NB4 (cell line): ENCODE data around the gene SPATA6L.

Experiments
- DNase-seq: peaks from one replicate; pipeline ENCODE4 v3.0.0; 2010; ENCODE audit warnings: low read depth
- H3K4me3 ChIP-seq: one replicate; pipeline ENCODE4 v1.5.1; 2011; ENCODE audit warnings: mild to moderate bottlenecking, low read depth, low read length, moderate library complexity
- MYC ChIP-seq: IDR thresholded peaks from 2 replicates; pipeline ENCODE4 v1.6.1; 2011; ENCODE audit warnings: low read depth, low read length
- POLR2A ChIP-seq: IDR thresholded peaks from 2 replicates; pipeline ENCODE4 v1.6.1; 2011; ENCODE audit warnings: mild to moderate bottlenecking; ENCODE audit not compliant: insufficient read length; ENCODE audit errors: extremely low read depth
- TF ChIP-seq, protein P1 (sequence below): IDR thresholded peaks from 2 replicates; pipeline ENCODE4 v1.6.1; 2011; ENCODE audit warnings: low read depth, low read length
- TF ChIP-seq, protein P2 (sequence below): IDR thresholded peaks from one replicate; pipeline ENCODE4 v1.5.1; 2012; ENCODE audit warnings: low read depth, low read length

Gene SPATA6L

DNA sequence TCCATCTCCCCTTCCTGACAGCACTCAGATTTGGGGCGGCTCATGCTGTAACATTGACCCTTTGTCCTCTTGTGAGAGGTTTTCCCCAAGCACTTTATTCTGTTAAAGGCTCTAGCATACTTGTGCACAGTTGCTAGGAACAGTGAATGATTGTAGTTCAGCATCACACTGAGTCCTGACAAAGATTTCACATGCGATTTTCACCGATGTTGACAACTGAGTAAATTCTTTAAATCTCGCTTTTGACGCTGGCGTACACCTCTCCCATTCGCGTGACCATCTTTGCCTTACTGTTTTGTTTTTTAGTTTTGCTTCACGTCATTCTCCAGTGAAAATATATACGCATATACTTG is 13.9 kb upstream of the SPATA6L start:
- H3K4me3 ChIP-seq: peak overlapping the region; percentile 80
- peak; percentile 52 for TF ChIP-seq MYC
- TF ChIP-seq, protein P1, sequence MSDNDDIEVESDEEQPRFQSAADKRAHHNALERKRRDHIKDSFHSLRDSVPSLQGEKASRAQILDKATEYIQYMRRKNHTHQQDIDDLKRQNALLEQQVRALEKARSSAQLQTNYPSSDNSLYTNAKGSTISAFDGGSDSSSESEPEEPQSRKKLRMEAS: no peak; the same call in 1 of the 2 replicates
- DNase-seq: no peak

DNA sequence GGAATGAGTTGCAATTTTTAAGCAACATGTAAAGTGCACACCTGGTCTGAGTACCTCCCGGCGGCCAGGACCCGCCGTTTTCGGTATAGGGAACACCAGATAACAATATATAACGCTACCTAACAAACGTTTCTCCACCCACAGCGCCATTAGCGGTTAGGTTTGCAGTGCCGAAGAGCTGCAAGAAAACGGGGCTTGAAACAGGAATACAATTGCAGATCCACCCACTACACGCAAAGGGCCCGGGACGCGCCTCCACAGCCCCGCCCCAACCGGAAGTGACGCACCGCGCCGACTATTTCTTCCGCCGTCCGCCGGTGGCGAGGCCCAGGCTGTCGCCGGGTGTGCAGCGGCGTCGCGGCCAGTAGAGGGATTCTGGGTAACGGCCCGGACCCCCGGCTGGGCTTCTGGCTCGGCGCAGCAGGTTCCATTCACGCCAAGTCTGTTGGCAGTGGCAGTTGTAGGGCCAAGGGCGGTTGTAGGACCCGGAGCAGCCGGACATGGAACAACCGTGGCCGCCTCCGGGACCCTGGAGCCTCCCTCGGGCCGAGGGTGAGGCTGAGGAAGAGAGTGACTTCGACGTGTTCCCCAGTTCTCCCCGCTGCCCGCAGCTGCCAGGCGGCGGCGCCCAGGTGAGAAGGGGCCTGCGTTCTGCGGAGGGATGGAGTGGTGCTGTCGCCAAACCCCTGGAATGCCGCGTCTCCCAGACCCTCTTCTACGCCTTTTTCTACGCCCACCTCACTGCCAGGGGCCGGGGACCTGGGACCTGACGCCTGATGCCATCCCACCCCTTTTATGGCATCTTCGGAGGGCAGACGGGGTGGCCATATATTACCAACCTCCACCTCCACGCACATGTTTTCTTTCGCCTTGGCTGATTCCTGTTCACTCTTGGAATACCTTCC is 13.2 kb upstream of the SPATA6L start, which contains the start of gene CDC37L1:
Gene CDC37L1 (plus strand): TSS at position 302 of the 905 bp plus-strand sequence. CDS start 199 bp downstream, at position 501.
- DNase-seq: peak; percentile 100
- TF ChIP-seq POLR2A (peak; percentile 100), MYC (peak; percentile 96)
- TF ChIP-seq, protein P1: peak; percentile 92
- TF ChIP-seq, protein P2, sequence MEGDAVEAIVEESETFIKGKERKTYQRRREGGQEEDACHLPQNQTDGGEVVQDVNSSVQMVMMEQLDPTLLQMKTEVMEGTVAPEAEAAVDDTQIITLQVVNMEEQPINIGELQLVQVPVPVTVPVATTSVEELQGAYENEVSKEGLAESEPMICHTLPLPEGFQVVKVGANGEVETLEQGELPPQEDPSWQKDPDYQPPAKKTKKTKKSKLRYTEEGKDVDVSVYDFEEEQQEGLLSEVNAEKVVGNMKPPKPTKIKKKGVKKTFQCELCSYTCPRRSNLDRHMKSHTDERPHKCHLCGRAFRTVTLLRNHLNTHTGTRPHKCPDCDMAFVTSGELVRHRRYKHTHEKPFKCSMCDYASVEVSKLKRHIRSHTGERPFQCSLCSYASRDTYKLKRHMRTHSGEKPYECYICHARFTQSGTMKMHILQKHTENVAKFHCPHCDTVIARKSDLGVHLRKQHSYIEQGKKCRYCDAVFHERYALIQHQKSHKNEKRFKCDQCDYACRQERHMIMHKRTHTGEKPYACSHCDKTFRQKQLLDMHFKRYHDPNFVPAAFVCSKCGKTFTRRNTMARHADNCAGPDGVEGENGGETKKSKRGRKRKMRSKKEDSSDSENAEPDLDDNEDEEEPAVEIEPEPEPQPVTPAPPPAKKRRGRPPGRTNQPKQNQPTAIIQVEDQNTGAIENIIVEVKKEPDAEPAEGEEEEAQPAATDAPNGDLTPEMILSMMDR: peak; percentile 35
- H3K4me3 ChIP-seq: peak within 1 kb of the TSS; percentile 80

DNA sequence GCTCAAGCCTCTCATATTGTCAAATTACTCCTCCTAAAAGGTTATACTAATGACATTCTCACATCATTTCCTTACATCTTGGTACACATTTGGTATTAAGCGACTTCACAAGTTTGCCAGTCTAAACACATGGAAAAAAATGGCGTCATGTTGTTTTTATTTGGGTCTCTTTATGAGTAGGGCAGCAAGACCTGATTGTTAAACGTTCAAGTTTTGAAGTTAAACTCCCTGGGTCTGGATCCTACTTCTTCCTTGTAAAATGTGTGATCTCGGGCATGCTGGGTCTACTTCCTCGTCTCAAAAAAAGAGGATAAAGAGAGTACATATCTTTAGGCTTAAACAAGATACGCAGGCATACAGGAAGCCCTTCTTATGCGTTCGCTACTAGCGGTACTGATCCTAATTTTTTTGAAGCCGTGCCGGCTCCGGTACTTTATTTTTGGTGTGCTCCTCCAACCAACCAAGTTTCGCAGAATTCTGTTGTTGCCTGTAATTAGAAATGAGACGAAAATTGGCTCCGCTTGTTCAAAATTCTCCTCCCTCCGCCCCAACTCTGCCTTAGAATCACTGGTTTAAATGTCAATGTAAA is 12.5 kb upstream of the SPATA6L start:
- H3K4me3 ChIP-seq: peak overlapping the region; percentile 80
- TF ChIP-seq MYC (peak; percentile 86), POLR2A (no peak)
- TF ChIP-seq, protein P1: peak; percentile 73
- peak; percentile 78 for DNase-seq

DNA sequence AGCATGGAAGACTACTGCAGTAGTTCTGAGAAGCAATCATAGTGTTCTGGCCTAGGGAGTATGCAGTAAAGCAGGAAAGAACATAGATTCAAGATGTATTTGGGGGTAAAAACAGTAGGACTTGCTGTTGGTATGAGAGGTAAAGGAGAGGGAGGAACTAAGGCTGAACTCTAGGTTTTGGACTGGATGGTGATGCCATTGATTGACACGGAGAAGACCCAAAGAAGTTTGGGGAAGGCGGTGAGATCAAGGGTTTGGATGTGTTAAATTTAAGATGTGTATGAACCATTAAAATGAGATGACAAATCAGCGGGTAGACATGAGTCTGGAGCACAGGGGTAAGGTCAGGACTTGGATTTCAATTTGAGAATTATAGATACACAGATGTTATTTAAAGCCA is 11.1 kb upstream of the SPATA6L start:
- TF ChIP-seq POLR2A (no peak), MYC (no peak)
- TF ChIP-seq, protein P2: no peak
- TF ChIP-seq, protein P1: no peak
- H3K4me3 ChIP-seq: no peak overlapping the region
- peak; percentile 41 for DNase-seq

DNA sequence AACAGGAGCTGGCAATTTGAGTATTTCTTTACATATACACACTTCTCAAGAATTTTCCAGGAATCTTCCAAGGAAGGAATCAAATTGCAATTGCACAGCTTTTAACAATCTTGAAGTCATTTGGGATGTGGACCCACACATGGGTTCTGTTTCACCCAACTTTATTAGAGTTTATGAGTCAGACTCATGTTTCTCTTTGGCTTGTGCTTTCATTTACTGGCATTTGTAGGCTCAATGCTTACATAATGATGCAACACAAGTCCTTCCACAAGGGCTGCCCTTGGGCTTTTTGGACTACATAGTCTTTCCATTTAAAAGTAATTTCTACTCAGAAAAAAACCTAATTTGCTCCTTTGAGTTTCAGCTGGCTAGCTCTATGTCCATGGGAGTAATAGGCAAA is 8.5 kb upstream of the SPATA6L start:
- H3K4me3 ChIP-seq: no peak overlapping the region
- DNase-seq: peak; percentile 34

DNA sequence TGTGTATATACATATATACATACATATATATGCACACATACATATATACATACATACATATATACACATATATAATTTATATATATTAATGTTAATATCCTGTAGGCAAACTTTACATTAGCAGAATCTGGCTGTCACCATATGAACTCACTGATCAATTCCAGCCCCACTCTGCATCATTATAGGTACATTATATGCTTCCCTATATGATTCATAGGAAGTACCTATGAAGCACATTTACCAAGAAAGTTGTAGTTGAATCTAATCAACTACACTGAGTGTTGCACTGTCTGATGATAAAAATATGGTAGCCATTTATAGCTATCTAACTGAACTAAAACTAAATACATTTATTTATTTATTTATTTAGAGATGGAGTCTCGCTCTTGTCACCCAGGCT is 5.5 kb upstream of the SPATA6L start:
- no peak for DNase-seq
- H3K4me3 ChIP-seq: no peak overlapping the region
- TF ChIP-seq, protein P2: no peak
- TF ChIP-seq, protein P1: no peak
- TF ChIP-seq POLR2A (no peak), MYC (no peak)

More for the DNA sequence above, 8.5 kb upstream of the SPATA6L start:
- TF ChIP-seq POLR2A (no peak), MYC (no peak)
- TF ChIP-seq, protein P1: no peak
- TF ChIP-seq, protein P2: no peak
